ENCODE data around the gene SRSF1. TPM values are rescaled to one million over a fixed set of nuclear protein-coding genes. Genes with fewer than 3 reads are reported as not detected.

The SRSF1 gene
- polyA plus RNA-seq, 2 of the 4 experiments (the other 2 are of a cell fraction): 364 to 490 TPM

GRCh38 chr17:57972151-57972550, 34.9 kb downstream of the SRSF1 start:
- Histone ChIP-seq H3K4me2 (no peak overlapping the region), H3K4me1 (peaks cover 51% of the 10 kb centered on the region), H3K9me3 (no peaks in the 10 kb centered on the region), H3K4me3 (no peak overlapping the region), H3K27ac (peak overlapping the region in 1 of 2 experiments; percentile 47; a peak in 3 of 6 replicates)
- TF ChIP-seq HES2 (IDR thresholded peaks at IDR 0.05) (no peak), TFCP2L1 (CRISPR knock-in tag; IDR thresholded peaks at IDR 0.05) (no peak), MAZ (IDR thresholded peaks at IDR 0.05; ENCODE audit: borderline replicate concordance, low read depth, low read length) (no peak), CTCF (IDR thresholded peaks at IDR 0.05) (no peak), PBX3 (IDR thresholded peaks at IDR 0.05) (no peak)
- WGBS (ENCODE audit: missing lambda C conversion rate): 71% methylated on average over 1 of the region's 1 CpG
- FAIRE-seq (no peak), ATAC-seq (no peak), DNase-seq (ENCODE audit: low read depth in 1 of 2, low spot score in 1 of 2) (no peak)
- CTCF ChIA-PET: interaction anchor here (0.7 to 22.5 kb wide), 7 partner anchors 10 to 310 kb away, joined by 3 to 386 read pairs (median 6); partner anchors contain the start of gene CUEDC1
- POLR2A ChIA-PET: interaction anchor here (0.6 kb wide), 1 partner anchor 14 kb away, joined by 6 read pairs; no protein-coding TSS in a partner anchor

GRCh38 chr17:57971572-57971971, 35.5 kb downstream of the SRSF1 start:
- 94% methylated on average over 10 of the region's 10 CpGs for WGBS (ENCODE audit: missing lambda C conversion rate)
- Histone ChIP-seq H3K9me3 (no peaks in the 10 kb centered on the region), H3K4me3 (no peak overlapping the region), H3K4me1 (peaks cover 45% of the 10 kb centered on the region), H3K4me2 (no peak overlapping the region), H3K27ac (no peak overlapping the region)
- no peak for TF ChIP-seq KDM5A (IDR thresholded peaks at IDR 0.05)
- TF ChIP-seq NFE2L2 (conservative IDR thresholded peaks at IDR 0.05; ENCODE audit: low read length): no peak
- TF ChIP-seq KDM1A (IDR thresholded peaks at IDR 0.05; ENCODE audit: low read depth): no peak
- no peak for TF ChIP-seq EP300 (IDR thresholded peaks at IDR 0.05)
- no peak for TF ChIP-seq JUNB (IDR thresholded peaks at IDR 0.05)
- TF ChIP-seq RARB (CRISPR knock-in tag; IDR thresholded peaks at IDR 0.05): no peak
- TF ChIP-seq POLR2AphosphoS2 (conservative IDR thresholded peaks at IDR 0.05; ENCODE audit: low read length): no peak
- ATAC-seq: no peak
- ChIA-PET POLR2A (interaction anchor here (0.5 to 1.1 kb wide), 2 partner anchors 17 to 685 kb away, joined by 4 to 8 read pairs; no protein-coding TSS in a partner anchor), CTCF (interaction anchor here (0.7 to 22.5 kb wide), 7 partner anchors 11 to 309 kb away, joined by 3 to 386 read pairs (median 6); partner anchors contain the start of gene CUEDC1)
- no peak for DNase-seq (ENCODE audit: low read depth in 1 of 2, low spot score in 1 of 2)
- FAIRE-seq: no peak

- H3K4me2 ChIP-seq: no peak overlapping the region; the same call in 2 of the 3 replicates
- ATAC-seq: peak in 1 of 2 experiments; percentile 9; a peak in 1 of 6 replicates
Measured at GRCh38 chr17:57970710-57971109, 36.3 kb downstream of the SRSF1 start.

GRCh38 chr17:57968456-57968855, 38.6 kb downstream of the SRSF1 start:
- ChIA-PET POLR2A (interaction anchor here (0.6 to 0.7 kb wide), 2 partner anchors 14 to 21 kb away, joined by 3 read pairs; no protein-coding TSS in a partner anchor), CTCF (interaction anchor here (0.6 to 26.8 kb wide), 8 partner anchors 4 to 109 kb away, joined by 3 to 386 read pairs (median 11); partner anchors contain the start of gene CUEDC1)
- FAIRE-seq: no peak
- 29% methylated on average over 1 of the region's 1 CpG for WGBS (ENCODE audit: missing lambda C conversion rate)
- peak; percentile 32 to 55; a peak in 4 of 6 replicates for ATAC-seq
- H3K27ac ChIP-seq: peak overlapping the region in 1 of 2 experiments; percentile 32; a peak in 2 of 6 replicates
- no peaks in the 10 kb centered on the region for H3K9me3 ChIP-seq
- no peak for DNase-seq (ENCODE audit: low read depth in 1 of 2, low spot score in 1 of 2)
- peaks cover 14% of the 10 kb centered on the region for H3K4me1 ChIP-seq
- no peak overlapping the region for H3K4me3 ChIP-seq
- no peak for TF ChIP-seq POLR2AphosphoS2 (conservative IDR thresholded peaks at IDR 0.05; ENCODE audit: low read length)
- no peak for TF ChIP-seq MAFK (IDR thresholded peaks at IDR 0.05; ENCODE audit: partially characterized antibody)
- TF ChIP-seq CEBPB (IDR thresholded peaks at IDR 0.05): no peak
- TF ChIP-seq RAD21 (conservative IDR thresholded peaks at IDR 0.05 in 1 of 2, IDR thresholded peaks at IDR 0.05 in 1 of 2): no peak
- TF ChIP-seq JUNB (IDR thresholded peaks at IDR 0.05): no peak
- no peak for TF ChIP-seq NR3C1 (IDR thresholded peaks at IDR 0.05)
- no peak for TF ChIP-seq CBX2 (IDR thresholded peaks at IDR 0.05; ENCODE audit: borderline replicate concordance, low read depth)
- no peak for TF ChIP-seq MAZ (IDR thresholded peaks at IDR 0.05; ENCODE audit: borderline replicate concordance, low read depth, low read length)
- no peak for TF ChIP-seq SMC3 (IDR thresholded peaks at IDR 0.05)
- no peak for TF ChIP-seq POLR2A (IDR thresholded peaks at IDR 0.05; ENCODE audit: low read length)
- no peak for TF ChIP-seq TFCP2L1 (CRISPR knock-in tag; IDR thresholded peaks at IDR 0.05)
- no peak for TF ChIP-seq ZSCAN20 (CRISPR knock-in tag; IDR thresholded peaks at IDR 0.05)
- no peak for TF ChIP-seq RARB (CRISPR knock-in tag; IDR thresholded peaks at IDR 0.05)
- TF ChIP-seq HEYL (CRISPR knock-in tag; IDR thresholded peaks at IDR 0.05): no peak
- TF ChIP-seq RCOR1 (IDR thresholded peaks at IDR 0.05; ENCODE audit: low read depth, low read length): no peak
- TF ChIP-seq EHF (CRISPR knock-in tag; IDR thresholded peaks at IDR 0.05): no peak
- no peak for TF ChIP-seq NPAS2 (CRISPR knock-in tag; IDR thresholded peaks at IDR 0.05; ENCODE audit: borderline replicate concordance)
- no peak for TF ChIP-seq KDM5A (IDR thresholded peaks at IDR 0.05)
- H3K4me2 ChIP-seq: no peak overlapping the region

More at GRCh38 chr17:57970710-57971109, 36.3 kb downstream of the SRSF1 start:
- Histone ChIP-seq H3K4me1 (peaks cover 37% of the 10 kb centered on the region), H3K4me3 (no peak overlapping the region), H3K27ac (peak overlapping the region in 1 of 2 experiments; percentile 50; a peak in 4 of 6 replicates), H3K9me3 (no peaks in the 10 kb centered on the region)
- CTCF ChIA-PET: interaction anchor here (1.2 to 22.5 kb wide), 6 partner anchors 12 to 115 kb away, joined by 4 to 386 read pairs (median 8); partner anchors contain the start of gene CUEDC1
- POLR2A ChIA-PET: interaction anchor here (1.1 kb wide), 1 partner anchor 17 kb away, joined by 4 read pairs; no protein-coding TSS in a partner anchor
- WGBS (ENCODE audit: missing lambda C conversion rate): 27% methylated on average over 4 of the region's 4 CpGs
- no peak for DNase-seq (ENCODE audit: low read depth in 1 of 2, low spot score in 1 of 2)
- no peak for FAIRE-seq
- TF ChIP-seq ZNF302 (CRISPR knock-in tag; IDR thresholded peaks at IDR 0.05): no peak
- TF ChIP-seq JUN (IDR thresholded peaks at IDR 0.05): 0 out of 5 replicates have a peak, but pooled peaks of 1 of the 2 experiments have one; percentile 20
